ENCODE data around the gene MAP2K4.
"Not testable (repeated sequence)": the region's sequence is repeated elsewhere in the genome, so short reads cannot be mapped to it uniquely, and the experiment has no call there.

Gene MAP2K4

DNA sequence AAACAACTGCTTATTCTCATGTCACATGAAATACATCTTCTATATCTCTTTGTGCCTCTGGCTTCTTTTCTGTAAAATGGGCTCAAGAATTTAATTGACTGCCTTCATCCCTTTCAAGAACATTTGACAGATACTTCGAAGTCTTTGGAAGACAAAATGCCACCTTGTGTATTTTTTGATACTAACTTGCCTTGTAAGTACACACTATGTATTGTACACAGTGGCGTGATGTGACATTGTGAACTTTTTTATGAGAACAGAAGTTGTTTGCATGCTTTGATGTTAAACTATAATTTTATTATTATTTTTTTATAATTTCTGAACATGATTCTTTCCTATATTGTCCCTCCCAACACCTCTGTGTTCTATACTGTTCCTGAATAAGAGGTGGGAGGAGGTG is 73.7 kb downstream of the MAP2K4 start:
- no peak for DNase-seq

DNA sequence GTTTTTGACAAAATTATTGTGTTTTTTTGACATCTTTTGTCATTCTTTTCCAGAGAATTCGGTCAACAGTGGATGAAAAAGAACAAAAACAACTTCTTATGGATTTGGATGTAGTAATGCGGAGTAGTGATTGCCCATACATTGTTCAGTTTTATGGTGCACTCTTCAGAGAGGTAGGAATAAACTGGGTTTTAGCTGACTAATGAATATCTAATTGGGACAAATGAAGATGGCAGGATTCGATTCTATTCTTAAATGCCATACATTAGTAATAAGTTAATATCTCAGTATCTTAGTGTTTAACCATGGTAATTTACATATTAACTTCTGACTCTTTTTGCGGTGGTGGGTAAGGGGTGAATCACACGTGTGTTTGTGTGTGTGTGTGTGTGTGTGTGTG is 74.8 kb downstream of the MAP2K4 start:
- DNase-seq = no peak

DNA sequence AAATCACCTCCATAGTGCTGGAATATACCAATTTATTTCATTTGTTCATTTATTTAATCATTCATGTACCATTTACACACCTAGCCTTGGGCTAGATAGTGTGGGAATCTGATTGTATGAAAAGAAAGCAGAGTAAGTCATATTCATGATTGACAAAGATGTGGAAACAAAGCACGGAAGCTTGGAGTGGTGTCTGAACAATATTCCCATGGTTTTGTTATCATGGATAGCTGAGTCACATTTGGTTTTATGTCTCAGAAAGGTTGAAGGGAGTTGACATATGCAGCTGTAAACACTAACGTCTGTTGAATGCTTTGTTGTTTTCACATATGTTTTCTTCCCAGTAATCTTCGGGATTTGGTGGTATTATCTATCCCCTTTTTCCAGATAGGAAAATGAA is 76.6 kb downstream of the MAP2K4 start:
- no peak for DNase-seq

DNA sequence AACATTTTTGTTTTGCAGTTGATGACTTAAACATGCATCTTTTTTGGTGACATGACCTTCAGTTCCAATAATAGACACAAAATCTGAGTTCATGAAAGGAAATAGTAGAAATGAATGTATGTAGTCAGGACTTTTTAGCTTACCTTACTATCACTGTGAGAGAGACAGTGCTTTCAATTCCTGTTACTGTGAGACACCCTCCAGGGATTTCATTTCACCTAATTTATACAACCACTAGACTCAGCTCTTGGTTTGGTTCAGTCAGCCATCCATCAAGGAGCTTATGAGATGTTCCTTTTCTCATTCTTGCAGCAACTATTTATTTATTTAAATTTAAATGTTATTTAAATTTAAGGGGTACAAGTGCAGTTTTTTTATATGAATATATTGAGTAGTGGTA is 77.9 kb downstream of the MAP2K4 start:
- no peak for DNase-seq

DNA sequence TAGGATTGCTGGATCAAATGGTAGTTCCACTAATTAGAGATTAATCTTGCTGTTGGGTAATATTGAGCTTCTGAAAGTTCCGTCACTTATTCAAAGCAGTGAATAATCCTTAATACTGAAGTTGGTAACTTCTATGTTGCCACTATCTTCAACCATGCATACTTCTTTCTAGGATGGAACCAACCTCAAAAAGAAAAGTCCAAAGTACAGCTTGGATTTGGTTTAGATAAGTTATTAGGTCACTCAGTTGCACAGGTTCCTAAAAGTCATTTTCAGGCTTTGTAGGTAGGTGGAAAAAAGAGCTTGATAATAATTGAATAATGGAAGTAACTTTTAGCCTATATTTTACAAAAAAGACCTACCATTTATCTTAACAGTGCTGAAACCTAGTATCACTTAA is 78.7 kb downstream of the MAP2K4 start:
- no peak for DNase-seq

DNA sequence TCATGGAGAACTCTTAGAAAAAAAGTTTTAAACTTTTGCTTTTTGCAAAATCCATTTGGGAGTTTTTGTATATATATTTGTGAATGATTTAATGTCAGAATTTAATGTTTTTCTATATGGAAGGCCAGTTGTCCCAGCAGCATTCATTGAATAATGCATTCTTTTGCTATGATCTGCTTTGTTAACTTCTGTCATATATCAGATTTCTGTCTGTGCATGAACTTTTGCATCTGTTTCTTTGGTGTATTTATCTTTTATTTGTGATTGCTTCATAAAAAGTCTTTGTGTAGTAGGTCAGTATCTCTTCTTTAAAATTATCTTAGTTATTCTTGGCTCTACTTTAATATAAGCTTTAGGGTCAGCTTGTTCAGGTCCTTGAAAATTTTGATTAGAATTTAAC is 84.2 kb downstream of the MAP2K4 start:
- no peak for DNase-seq

DNA sequence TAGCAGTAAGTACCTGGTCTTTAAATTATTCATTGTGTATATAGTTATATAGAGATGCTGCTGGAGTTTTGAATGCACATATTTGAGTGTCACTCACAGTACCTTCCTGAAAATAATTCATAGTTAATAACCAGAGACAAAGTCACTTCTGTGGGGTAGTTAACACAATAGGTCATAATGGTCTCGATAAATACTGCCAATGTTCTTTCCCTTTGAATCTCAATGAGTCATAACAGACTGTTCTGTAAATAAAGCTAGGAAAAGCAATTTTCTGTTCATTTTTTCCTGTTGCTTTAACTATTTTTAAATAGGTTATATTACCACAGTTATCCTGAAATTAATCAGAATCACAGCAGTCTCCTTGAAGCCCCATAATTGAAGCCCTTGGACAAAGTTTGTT is 87.2 kb downstream of the MAP2K4 start:
- DNase-seq = no peak

DNA sequence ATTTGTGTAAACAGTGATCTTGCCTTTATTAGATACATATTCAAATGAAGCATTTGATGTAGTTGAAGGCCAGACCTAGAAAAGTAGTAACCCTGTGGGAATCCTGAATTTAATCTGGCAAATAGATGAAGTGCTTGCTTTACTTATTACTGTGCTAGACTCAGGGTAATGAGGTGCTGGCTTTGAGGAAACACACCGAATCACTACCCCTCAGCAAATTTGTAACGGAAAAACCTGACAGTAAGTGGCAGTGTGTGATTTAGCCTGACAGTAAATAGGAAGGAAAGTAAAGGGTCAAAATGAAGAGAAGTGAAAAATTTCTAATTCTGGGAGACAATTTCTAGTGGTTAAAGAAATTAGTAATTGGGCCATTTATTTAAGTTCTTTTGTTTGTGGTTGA is 90.2 kb downstream of the MAP2K4 start:
- DNase-seq = no peak

DNA sequence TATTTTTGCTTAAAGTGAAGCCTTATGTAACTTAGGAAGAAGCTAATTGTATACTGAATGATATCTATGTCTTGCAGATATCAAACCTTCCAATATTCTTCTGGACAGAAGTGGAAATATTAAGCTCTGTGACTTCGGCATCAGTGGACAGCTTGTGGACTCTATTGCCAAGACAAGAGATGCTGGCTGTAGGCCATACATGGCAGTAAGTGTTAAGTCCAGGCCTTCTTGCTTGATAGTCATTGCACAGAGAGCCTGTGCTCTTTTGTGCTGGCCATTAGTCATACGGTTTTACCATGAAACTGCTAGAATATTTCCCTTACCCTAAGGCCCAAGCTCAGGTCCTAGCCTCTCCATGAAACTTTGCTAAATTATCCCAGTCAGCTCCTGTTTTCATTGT is 92.5 kb downstream of the MAP2K4 start:
- no peak for DNase-seq

DNA sequence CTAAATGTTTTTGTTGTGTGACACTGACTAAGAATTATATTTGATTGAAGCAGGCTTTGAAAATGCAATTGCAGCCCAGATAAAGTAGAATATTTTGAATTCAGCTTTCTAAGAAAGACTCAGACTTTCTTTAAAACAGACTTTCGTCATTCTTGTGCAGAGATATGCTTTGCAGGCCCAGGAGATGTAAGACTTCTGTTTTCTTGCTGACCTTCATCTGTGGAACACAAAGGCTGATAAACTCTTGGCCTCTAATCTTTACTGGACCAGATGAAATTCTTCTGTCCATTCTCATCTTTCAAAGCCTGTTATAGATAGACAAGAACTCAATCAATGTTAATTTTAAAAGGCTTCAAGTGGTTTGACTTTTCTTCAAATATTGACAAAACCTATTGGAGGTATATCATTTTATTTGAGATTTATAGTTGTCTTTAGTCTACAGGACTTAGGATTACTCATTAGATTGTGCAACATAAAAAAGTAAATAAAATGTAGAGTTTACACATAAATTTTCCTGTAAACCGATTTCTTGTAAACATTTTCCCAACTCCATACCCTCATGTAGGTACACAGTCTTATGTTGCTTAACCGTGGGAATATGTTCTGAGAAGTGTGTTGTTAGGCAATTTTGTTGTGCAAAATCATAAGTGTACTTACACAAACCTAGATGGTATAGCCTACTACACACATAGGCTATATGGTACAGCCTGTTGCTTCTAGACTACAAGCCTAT is 94.2 kb downstream of the MAP2K4 start:
- no peak for DNase-seq

DNA sequence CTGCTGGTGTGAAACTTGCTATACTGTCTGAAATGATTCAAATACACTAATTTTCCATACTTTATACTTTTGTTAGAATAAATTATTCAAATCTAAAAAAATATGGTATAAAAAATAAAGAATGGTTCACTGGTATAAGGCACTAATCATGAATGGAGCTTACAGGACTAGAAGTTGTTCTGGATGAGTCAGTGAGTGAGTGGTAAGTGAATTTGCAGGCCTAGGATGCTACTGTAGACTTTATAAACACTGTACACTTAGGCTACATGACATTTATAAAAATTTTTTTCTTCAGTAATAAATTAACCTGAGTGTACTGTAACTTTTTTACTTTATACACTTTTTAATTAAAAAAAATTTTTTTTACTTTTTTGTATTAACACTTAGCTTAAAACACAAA is 95.5 kb downstream of the MAP2K4 start:
- no peak for DNase-seq

DNA sequence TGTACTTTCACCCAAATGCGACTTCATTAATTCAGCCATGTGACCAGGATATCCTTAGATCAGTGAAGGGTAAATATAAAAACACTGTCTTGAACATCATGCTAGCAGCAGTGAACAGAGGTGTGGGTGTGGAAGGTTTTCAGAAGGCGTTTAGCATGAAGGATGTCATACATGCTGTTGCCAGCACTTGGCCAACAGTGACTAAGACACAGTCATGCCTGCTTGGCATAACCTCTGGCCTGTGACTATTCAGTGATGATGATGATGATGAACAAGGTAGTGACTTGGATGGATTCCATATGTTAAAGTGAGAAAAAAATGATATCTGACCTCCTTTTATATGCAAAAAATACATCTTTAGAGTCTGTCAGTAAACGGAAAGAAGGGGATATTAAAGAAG is 97.9 kb downstream of the MAP2K4 start:
- DNase-seq = no peak

DNA sequence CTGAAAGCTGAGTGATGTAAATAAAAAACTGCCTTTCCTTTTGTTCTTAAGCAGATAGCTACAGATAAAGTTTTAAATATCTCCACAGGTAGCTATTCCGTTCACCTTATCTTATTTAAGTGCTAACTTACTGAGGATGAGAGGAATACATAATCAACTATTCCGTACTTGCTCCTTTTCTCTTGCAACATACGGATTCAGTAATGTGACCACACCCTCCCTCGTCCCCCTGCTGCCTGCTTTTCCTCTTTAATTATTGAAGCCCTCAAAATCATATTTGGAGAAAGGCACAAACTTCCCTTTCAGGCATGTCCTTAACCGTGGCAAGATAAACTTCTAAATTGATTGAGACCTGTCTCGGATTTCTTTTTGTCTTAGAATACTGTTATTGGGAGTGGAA is 101.4 kb downstream of the MAP2K4 start:
- no peak for DNase-seq

DNA sequence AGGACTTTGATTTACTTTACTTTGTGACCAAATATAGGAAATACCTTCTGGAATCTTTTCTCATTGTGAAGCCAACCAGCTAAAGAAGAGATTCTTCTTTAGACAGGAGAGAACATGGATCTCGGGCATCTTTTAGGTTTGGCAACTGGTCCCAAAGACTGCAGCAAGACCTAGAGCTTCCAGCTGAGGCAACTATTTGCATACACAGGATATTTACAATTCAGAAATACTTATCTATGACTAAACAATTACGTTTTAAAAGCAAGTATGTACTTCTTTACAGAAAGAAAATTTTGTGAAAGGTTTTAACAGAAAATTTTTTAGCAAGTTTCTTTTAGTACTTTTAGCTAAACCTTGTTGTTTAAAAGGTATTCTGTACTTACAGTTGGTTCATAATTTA is 106.5 kb downstream of the MAP2K4 start:
- no peak for DNase-seq

DNA sequence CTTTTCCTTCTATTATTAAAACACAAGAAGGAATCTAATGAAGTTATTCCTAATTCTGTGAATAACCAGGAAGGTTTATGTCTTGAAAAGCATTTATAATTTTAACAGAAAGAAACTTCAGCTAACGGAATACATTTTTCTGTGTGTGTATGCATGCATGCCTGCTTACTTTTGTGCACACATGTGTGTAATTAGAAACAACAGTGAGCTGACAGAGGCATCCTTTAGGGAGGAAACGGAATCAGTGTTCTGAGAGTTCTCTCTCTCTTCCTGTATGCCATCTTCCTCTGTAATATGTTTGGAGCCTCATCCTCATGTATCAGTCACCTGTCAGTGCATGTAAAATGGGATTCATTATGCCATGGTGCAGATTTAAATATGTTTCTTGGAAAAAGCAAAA is 107.0 kb downstream of the MAP2K4 start:
- DNase-seq = no peak

DNA sequence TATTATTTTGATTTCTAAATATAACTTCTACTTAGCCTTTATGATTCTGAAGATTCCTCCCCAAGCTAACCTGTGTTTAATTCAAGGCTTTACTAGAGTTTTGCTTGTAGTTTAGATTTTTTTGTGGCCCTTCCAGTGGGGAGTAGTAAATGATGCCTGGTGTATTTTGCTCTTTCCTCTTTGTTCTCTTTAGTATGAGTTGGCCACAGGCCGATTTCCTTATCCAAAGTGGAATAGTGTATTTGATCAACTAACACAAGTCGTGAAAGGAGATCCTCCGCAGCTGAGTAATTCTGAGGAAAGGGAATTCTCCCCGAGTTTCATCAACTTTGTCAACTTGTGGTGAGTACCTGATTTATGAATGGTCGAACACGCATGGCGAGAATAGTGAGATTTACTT is 108.3 kb downstream of the MAP2K4 start:
- no peak for DNase-seq

DNA sequence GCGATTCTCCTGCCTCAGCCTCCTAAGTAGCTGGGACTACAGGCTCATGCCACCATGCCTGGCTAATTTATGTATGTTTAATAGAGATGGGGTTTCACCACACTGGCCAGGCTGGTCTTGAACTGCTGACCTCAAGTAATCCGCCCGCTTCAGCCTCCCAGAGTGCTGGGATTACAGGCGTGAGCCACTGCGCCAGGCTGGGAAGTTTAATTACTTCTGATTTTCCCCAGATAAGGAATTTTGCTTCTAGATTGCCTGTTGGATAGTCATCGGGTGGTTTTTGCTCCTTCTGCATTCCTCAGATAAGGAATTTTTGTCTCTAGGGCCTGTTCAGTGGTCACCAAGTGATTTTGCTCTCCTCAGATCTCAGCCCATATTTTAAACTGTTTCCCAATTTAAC is 112.5 kb downstream of the MAP2K4 start:
- no peak for DNase-seq

DNA sequence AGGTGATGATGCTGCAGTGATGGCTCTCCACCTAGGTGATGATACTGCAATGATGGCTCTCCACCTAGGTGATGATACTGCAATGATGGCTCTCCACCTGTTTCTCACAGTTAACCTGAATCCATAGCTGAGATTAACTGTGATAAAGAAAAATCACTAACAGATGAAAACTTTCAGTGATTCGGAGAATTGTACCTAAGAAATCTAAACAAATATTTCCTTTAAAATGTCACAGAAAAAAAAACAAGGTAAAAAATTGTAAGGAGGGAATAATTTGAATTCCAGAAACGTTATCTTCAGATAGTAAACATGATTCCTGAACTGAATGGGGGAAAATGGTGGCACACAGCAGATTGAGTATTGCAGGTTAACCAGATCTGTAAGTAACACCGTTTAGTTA is 113.4 kb downstream of the MAP2K4 start:
- no peak for DNase-seq

DNA sequence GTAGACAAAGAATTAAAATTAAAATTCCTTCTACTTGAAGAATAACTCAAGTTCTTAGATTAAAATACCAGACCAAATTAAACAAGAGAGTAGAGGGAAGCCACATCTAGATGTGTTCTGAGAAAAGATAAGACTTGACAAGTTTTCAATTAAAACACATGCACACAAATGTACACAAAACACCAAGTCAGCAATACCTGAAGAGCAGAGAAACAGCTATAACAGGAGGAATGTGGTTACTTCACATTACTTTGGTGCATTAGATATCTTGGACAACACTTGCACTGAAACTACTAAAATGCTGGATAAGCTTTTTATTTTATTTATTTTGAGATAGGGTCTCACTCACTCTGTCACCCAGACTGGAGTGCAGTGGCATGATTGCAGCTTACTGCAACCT is 113.9 kb downstream of the MAP2K4 start:
- no peak for DNase-seq

DNA sequence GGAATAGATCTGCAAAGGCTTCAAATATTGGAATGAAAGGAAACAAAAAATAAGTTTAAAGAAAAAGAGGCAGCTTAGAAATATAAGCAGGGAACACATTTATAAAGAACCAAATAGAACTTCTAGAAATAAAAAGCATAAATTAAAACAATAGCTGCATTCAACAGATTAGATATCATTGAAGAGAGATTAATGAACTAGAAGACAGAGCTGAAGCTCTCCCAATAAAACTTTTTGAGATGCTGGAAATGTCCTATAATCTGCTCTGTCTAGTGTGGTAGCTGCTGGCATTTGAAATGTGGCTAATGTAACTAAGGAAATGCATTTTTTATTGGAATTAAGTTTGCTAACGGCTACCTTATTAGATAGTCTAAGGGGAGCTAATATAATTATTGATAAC is 115.6 kb downstream of the MAP2K4 start:
- DNase-seq = no peak

DNA sequence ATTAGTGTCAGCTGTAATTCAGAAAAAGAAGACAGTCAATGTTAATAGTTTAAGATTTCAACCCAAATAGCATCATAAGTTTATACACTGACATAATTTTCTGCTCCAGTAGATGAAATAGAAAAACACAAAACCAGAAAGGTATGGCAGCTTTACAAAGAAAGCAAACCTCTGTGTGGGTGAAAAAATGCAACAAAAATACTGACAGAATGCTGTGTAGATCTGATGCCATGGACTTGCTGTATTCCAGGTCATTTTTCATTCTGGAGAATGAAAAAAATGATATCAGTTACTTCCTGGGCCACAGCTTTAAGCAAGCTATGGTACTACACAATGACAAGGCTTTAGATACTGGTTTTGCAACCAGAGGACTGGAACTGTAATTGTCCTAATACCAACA is 116.0 kb downstream of the MAP2K4 start:
- no peak for DNase-seq

DNA sequence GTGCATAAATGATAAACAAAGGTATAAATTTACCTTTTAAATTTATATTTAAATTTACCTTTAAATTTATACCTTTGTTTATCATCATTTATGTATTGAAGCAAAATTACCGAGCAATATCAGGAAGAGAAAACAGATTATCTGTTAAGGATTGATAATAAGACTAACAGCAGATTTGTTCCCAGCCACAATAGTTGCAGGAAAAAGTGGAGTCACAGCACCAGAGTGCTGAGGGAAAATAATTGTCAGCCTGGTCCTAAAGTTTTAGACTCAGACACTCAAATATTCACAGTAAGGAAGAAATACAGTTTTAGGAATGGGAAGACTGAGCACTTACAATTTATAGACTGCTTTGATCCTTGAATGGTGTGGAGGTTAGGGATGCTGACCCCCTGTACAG is 117.2 kb downstream of the MAP2K4 start:
- no peak for DNase-seq

DNA sequence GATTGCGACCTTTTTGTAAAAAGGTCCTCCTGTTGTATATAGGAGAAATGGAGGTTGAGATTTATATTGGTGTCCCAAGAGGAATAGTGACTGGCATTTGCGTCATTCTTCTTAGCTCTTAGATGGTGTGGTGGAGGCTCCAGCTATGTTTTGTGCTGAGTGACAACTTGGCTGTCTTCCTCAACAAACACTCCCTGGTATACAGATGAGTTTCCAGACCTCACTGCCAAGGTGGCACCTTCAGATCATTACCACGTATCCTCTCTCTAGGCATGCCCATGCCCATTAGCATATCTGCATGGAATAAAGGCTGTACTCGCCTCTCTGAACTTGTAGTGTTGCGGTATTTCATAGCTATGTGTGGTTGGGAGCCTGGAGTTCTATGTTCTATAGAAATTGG is 120.0 kb downstream of the MAP2K4 start:
- DNase-seq = no peak

DNA sequence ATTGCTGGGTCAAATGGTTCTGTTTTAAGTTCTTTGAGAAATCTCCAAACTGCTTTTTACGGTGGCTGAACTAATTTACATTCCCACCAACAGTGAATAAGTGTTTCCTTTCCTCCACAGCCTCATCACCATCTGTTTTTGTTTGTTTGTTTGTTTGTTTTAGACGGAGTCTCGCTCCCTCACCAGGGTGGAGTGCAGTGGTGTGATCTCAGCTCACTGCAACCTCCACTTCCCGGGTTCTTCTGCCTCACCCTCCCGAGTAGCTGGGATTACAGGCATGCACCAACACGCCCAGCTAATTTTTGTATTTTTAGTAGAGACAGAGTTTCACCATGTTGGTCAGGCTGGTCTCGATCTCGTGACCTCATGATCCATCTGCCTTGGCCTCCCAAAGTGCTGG is 141.5 kb downstream of the MAP2K4 start:
- DNase-seq = not testable (repeated sequence)

DNA sequence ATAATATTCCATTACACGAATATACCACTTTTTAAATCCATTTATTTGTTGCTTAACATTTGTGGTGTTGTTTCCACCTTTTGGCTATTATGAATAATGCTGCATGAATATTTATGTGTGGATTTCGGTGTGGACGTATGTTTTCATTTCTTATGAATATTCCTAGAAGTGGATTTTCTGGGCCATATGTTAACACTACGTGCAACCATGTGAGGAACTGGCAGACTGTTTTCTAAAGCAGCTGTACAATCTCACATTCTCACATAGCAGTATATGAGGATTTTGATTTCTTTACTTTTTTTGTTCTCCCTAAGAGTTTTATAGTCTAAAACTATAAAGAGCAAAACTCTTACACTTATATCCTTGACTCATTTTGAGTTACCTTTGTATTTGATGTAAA is 143.4 kb downstream of the MAP2K4 start:
- no peak for DNase-seq

Measured in SIG-M5 (cell line).